SU-DHL-6 (cell line): Measurements from ENCODE around the gene USP6.

Experiments
- CTCF ChIP-seq: fragments of 200-600 bp; sonication (generic); IDR thresholded peaks from one replicate; pipeline ENCODE4 v1.5.1; 2017; ENCODE audit warnings: antibody characterized with exemption, mild to moderate bottlenecking, low read length, moderate library complexity; ENCODE audit not compliant: insufficient read depth, poor library complexity, severe bottlenecking
- EZH2phosphoT487 ChIP-seq: fragments of 200-600 bp; sonication (generic), shearing (Covaris generic); conservative IDR thresholded peaks from 2 replicates; pipeline ENCODE4 v1.6.1; 2018; ENCODE audit warnings: mild to moderate bottlenecking, antibody characterized with exemption, low read length, moderate library complexity, mixed read lengths

- no peak for TF ChIP-seq CTCF
- TF ChIP-seq EZH2phosphoT487 = no peak
These were observed 78.5 kb downstream of the USP6 start for GRCh38 chr17:5194346-5194745.
